Measurements from ENCODE around the gene USP4. TPM values are rescaled to one million over a fixed set of nuclear protein-coding genes. Genes with fewer than 3 reads are reported as not detected.
"Not testable (repeated sequence)": the region's sequence is repeated elsewhere in the genome, so short reads cannot be mapped to it uniquely, and the experiment has no call there.

The USP4 gene
- total RNA-seq, 2 experiments from 2014 or later, result 94.3 to 95.2 TPM

- no peak overlapping the region for H3K4me3 ChIP-seq (ENCODE audit: low read length)
- no peak overlapping the region for H3K27ac ChIP-seq (ENCODE audit: low read depth in 1 of 2, low read length in 2 of 2)
- ChIA-PET CTCF (no interaction called here), POLR2A (no interaction called here)
- H3K36me3 ChIP-seq (ENCODE audit: insufficient read depth, low read length), result no peaks in the 10 kb centered on the region
- no peak overlapping the region for H3K27ac Mint-ChIP-seq
- no peaks in the 10 kb centered on the region for H3K4me1 ChIP-seq (ENCODE audit: insufficient read depth, low read length)
- DNase-seq, result no peak
- H3K9me3 Mint-ChIP-seq, result no peaks in the 10 kb centered on the region
- intact Hi-C loops (cut with DNase I, micrococcal nuclease), result no loop called here
- no peak for TF ChIP-seq CTCF (IDR thresholded peaks at IDR 0.05)
- no peaks in the 10 kb centered on the region for H3K36me3 Mint-ChIP-seq (ENCODE audit: low read depth)
- H3K27me3 Mint-ChIP-seq, result peaks cover 4% of the 10 kb centered on the region
- no peaks in the 10 kb centered on the region for H3K4me1 Mint-ChIP-seq (ENCODE audit: low read depth)
- no peak for ATAC-seq (ENCODE audit: poor library complexity)
- no peaks in the 10 kb centered on the region for H3K9me3 ChIP-seq (ENCODE audit: control insufficient read depth in 1 of 2, insufficient read depth in 1 of 2, low read length in 2 of 2)
- no peaks in the 10 kb centered on the region for H3K27me3 ChIP-seq (ENCODE audit: control insufficient read depth in 1 of 2, insufficient read depth in 2 of 2, low read length in 2 of 2)
- H3K4me3 Mint-ChIP-seq, result no peak overlapping the region
Measured at GRCh38 chr3:49253512-49253911, 86.3 kb downstream of the USP4 start.

GRCh38 chr3:49248840-49249227 is 91.0 kb downstream of the USP4 start:
- H3K9me3 Mint-ChIP-seq, result no peaks in the 10 kb centered on the region
- Histone ChIP-seq H3K27me3 (ENCODE audit: control insufficient read depth in 1 of 2, insufficient read depth in 2 of 2, low read length in 2 of 2) (no peaks in the 10 kb centered on the region), H3K4me3 (ENCODE audit: low read length) (no peak overlapping the region), H3K9me3 (ENCODE audit: control insufficient read depth in 1 of 2, insufficient read depth in 1 of 2, low read length in 2 of 2) (no peaks in the 10 kb centered on the region), H3K36me3 (ENCODE audit: insufficient read depth, low read length) (no peaks in the 10 kb centered on the region), H3K4me1 (ENCODE audit: insufficient read depth, low read length) (no peaks in the 10 kb centered on the region), H3K27ac (ENCODE audit: low read depth in 1 of 2, low read length in 2 of 2) (no peak overlapping the region)
- POLR2A ChIA-PET, result no interaction called here
- DNase-seq (peak in 3 of 14 experiments; percentile 23 to 65 (median 56)), ATAC-seq (ENCODE audit: poor library complexity) (no peak)
- CTCF ChIA-PET, result no interaction called here
- no peaks in the 10 kb centered on the region for H3K4me1 Mint-ChIP-seq (ENCODE audit: low read depth)
- no peak for TF ChIP-seq CTCF (IDR thresholded peaks at IDR 0.05)
- intact Hi-C loops (cut with DNase I, micrococcal nuclease), result no loop called here
- no peak overlapping the region for H3K27ac Mint-ChIP-seq
- no peak overlapping the region for H3K4me3 Mint-ChIP-seq
- H3K36me3 Mint-ChIP-seq (ENCODE audit: low read depth), result no peaks in the 10 kb centered on the region
- H3K27me3 Mint-ChIP-seq, result peaks cover 4% of the 10 kb centered on the region

GRCh38 chr3:49244581-49245205 is 95.2 kb downstream of the USP4 start:
- intact Hi-C loops (cut with DNase I, micrococcal nuclease), result no loop called here
- Mint-ChIP-seq H3K27me3 (no peaks in the 10 kb centered on the region), H3K36me3 (ENCODE audit: low read depth) (no peaks in the 10 kb centered on the region), H3K4me1 (ENCODE audit: low read depth) (no peaks in the 10 kb centered on the region), H3K9me3 (no peaks in the 10 kb centered on the region), H3K4me3 (no peak overlapping the region), H3K27ac (no peak overlapping the region)
- DNase-seq (no peak), ATAC-seq (ENCODE audit: poor library complexity) (no peak)
- H3K27me3 ChIP-seq (ENCODE audit: control insufficient read depth in 1 of 2, insufficient read depth in 2 of 2, low read length in 2 of 2), result no peaks in the 10 kb centered on the region
- no peak for TF ChIP-seq CTCF (IDR thresholded peaks at IDR 0.05)
- no peaks in the 10 kb centered on the region for H3K9me3 ChIP-seq (ENCODE audit: control insufficient read depth in 1 of 2, insufficient read depth in 1 of 2, low read length in 2 of 2)
- ChIA-PET POLR2A (no interaction called here), CTCF (no interaction called here)
- no peaks in the 10 kb centered on the region for H3K4me1 ChIP-seq (ENCODE audit: insufficient read depth, low read length)
- H3K36me3 ChIP-seq (ENCODE audit: insufficient read depth, low read length), result no peaks in the 10 kb centered on the region
- no peak overlapping the region for H3K27ac ChIP-seq (ENCODE audit: low read depth in 1 of 2, low read length in 2 of 2)
- H3K4me3 ChIP-seq (ENCODE audit: low read length), result no peak overlapping the region

GRCh38 chr3:49240091-49240490 is 99.8 kb downstream of the USP4 start:
- H3K36me3 Mint-ChIP-seq (ENCODE audit: low read depth); H3K9me3 Mint-ChIP-seq; CTCF ChIA-PET; H3K27me3 Mint-ChIP-seq; H3K36me3 ChIP-seq (ENCODE audit: insufficient read depth, low read length); ATAC-seq (ENCODE audit: poor library complexity); H3K4me1 Mint-ChIP-seq (ENCODE audit: low read depth); H3K4me3 Mint-ChIP-seq; H3K4me1 ChIP-seq (ENCODE audit: insufficient read depth, low read length); POLR2A ChIA-PET; H3K27ac Mint-ChIP-seq; H3K4me3 ChIP-seq (ENCODE audit: low read length); intact Hi-C loops (cut with DNase I, micrococcal nuclease); DNase-seq; H3K27me3 ChIP-seq (ENCODE audit: control insufficient read depth in 1 of 2, insufficient read depth in 2 of 2, low read length in 2 of 2); H3K27ac ChIP-seq (ENCODE audit: low read depth in 1 of 2, low read length in 2 of 2): not testable (repeated sequence)
- H3K9me3 ChIP-seq (ENCODE audit: control insufficient read depth in 1 of 2, insufficient read depth in 1 of 2, low read length in 2 of 2), result peaks cover 0 to 15% of the 10 kb centered on the region in 2 experiments

Measured in CD4-positive, alpha-beta T cell (primary cell).